Measurements from ENCODE around the gene USP20.

DNA sequence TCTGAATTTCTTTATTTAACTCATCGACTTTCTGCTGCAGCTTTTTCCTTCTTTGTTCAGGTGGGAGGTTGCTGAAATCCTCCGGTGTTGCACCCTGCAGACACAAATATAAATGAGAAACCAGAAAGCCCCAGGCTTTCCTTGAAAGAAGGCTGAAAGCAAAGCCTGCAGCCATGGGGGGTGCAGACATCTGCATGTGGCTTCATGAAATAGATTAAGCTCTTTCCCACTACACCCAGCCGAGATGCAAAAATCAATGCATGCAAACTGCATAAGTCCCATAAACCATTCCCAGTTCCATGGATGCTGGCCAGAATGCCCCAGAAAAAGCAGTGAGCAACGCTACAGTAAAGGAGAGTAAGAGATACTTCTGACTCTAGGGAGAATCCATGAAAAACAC lies 73.6 kb downstream of the USP20 start:
- TF ChIP-seq POLR2A (IDR thresholded peaks at IDR 0.05), result no peak
- TF ChIP-seq CTCF (IDR thresholded peaks at IDR 0.05), result no peak

Data from heart left ventricle (tissue), 13 donors.